H1 (cell line): ENCODE data around the gene LCNL1. TPM values are rescaled to one million over a fixed set of nuclear protein-coding genes. Genes with fewer than 3 reads are reported as not detected.

Experiments
- BACH1 ChIP-seq: IDR thresholded peaks from 2 replicates; pipeline ENCODE4 v1.6.1; 2012; ENCODE audit warnings: low read length, improper control_type of control experiment
- CHD7 ChIP-seq: fragments of 300-600 bp; sonication (generic); IDR thresholded peaks from 2 replicates; pipeline ENCODE4 v1.7.1; 2012; ENCODE audit warnings: low read length, moderate library complexity, mild to moderate bottlenecking, inconsistent platforms; ENCODE audit not compliant: insufficient replicate concordance
- CTBP2 ChIP-seq: IDR thresholded peaks from 2 replicates; pipeline ENCODE4 v1.7.0; 2011; ENCODE audit warnings: borderline replicate concordance, mild to moderate bottlenecking, moderate library complexity, mixed read lengths, low read length; ENCODE audit not compliant: insufficient read depth, insufficient read length
- HDAC2 ChIP-seq, 2 experiments: fragments of 300-600 bp in 1 of 2; sonication (generic) in 1 of 2; IDR thresholded peaks; 2 replicates each; pipeline ENCODE4 v1.6.1; 2011 to 2012; ENCODE audit warnings: low read depth in 2 of 2, low read length in 2 of 2, mild to moderate bottlenecking in 2 of 2, moderate library complexity in 2 of 2, borderline replicate concordance in 1 of 2, inconsistent platforms in 1 of 2
- JUND ChIP-seq: IDR thresholded peaks from 2 replicates; pipeline ENCODE4 v1.6.1; 2011; ENCODE audit warnings: mild to moderate bottlenecking, improper control_type of control experiment, low read length
- NANOG ChIP-seq: IDR thresholded peaks from 2 replicates; pipeline ENCODE4 v1.6.1; 2011; ENCODE audit warnings: low read length, low read depth, mild to moderate bottlenecking, inconsistent platforms; ENCODE audit not compliant: insufficient read depth, poor library complexity, severe bottlenecking
- TAF7 ChIP-seq: optimal IDR thresholded peaks from 2 replicates; pipeline ENCODE3; 2011; ENCODE audit warnings: low read depth, mild to moderate bottlenecking, inconsistent platforms, low read length, moderate library complexity, borderline replicate concordance
- polyA plus RNA-seq, 7 experiments: library from polyadenylated mRNA; depleted of rRNA in 3 of 7; stranded (reverse) in 5 of 7; unstranded in 2 of 7; fragments of >200 nt in 5 of 7; fragments of 200-250 nt in 2 of 7; gene quantifications; 1 replicate in 5 of 7; 2 replicates in 1 of 7; 4 replicates in 1 of 7; pipeline versions ENCODE4 v1.2.1 to v1.2.3, GENCODE V29; 2011 to 2013; ENCODE audit warnings: missing spikeins in 2 of 7, mixed read lengths in 2 of 7
- total RNA-seq: library from RNA; stranded (reverse); fragmentation: NEBNext Ultra II Directional; extraction: Animal tissue kit (Norgen Biotek cat#: 25700); gene quantifications from 2 replicates; pipeline ENCODE4 v1.2.1, GENCODE V29; 2021

LCNL1 gene
- total and polyA plus RNA-seq, 2 of the 8 experiments (the other 6 are each of a cell fraction or from before 2014, with no cell fraction given), result 0.11 TPM; not detected in 1

DNA sequence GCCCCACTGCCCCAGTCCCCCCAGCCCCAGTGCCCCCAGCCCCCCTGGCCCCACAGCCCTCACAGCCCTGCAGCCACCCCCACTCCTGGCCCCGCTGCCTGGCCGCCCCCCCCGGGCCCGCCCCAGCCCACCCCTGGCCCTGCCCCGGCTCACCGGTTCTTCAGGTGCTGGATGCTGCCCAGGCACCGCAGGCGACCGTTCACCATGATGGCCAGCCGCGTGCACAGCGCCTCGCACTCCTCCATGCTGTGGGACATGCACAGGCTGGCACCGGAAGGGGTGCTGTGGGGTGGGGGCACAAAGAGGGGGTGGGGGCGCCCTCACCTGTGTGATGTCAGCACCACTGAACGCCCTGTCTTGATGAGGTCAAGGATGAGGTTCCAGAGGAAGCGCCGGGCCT lies 26.4 kb downstream of the LCNL1 start (continued):
- TF ChIP-seq CHD7, result no peak
- no peak for TF ChIP-seq CTBP2
- TF ChIP-seq HDAC2 (IDR thresholded peaks at IDR 0.05; ENCODE audit: borderline replicate concordance in 1 of 2, low read depth in 2 of 2, low read length in 2 of 2), result no peak
- no peak for TF ChIP-seq NANOG
- TF ChIP-seq JUND, result no peak
- no peak for TF ChIP-seq BACH1
- TF ChIP-seq TAF7, result no peak
